Smooth muscle cell (in vitro differentiated cells): ENCODE measurements around the gene VPS13C. TPM values are rescaled to one million over a fixed set of nuclear protein-coding genes. Genes with fewer than 3 reads are reported as not detected.

Experiments used
- DNase-seq: peaks from one replicate; lab custom pipeline; 2025; ENCODE audit not compliant: unreplicated experiment; lab: John Stamatoyannopoulos, UW
- H2AFZ ChIP-seq: fragments of 200-600 bp; sonication (generic); 2 replicates; pipeline ENCODE4 v1.6.0; 2016; ENCODE audit warnings: antibody characterized with exemption, low read depth, mild to moderate bottlenecking
- H3F3A ChIP-seq: fragments of 200-600 bp; sonication (generic); 2 replicates; pipeline ENCODE4 v1.6.0; 2017; ENCODE audit warnings: antibody characterized with exemption, low read depth
- H3K27ac ChIP-seq: fragments of 200-600 bp; sonication (generic); 2 replicates; pipeline ENCODE4 v1.5.1; 2016; ENCODE audit warnings: low read depth, mild to moderate bottlenecking
- H3K27me3 ChIP-seq: fragments of 200-600 bp; sonication (generic); 2 replicates; pipeline ENCODE4 v1.6.1; 2016; ENCODE audit warnings: low read depth, mild to moderate bottlenecking
- H3K36me3 ChIP-seq: fragments of 200-600 bp; sonication (generic); 2 replicates; pipeline ENCODE4 v1.5.1; 2016; ENCODE audit warnings: low read depth
- H3K4me1 ChIP-seq: fragments of 200-600 bp; sonication (generic); 2 replicates; pipeline ENCODE4 v1.5.1; 2016; ENCODE audit warnings: low read depth
- H3K4me2 ChIP-seq: fragments of 200-600 bp; sonication (generic); 2 replicates; pipeline ENCODE4 v1.6.0; 2016; ENCODE audit warnings: mild to moderate bottlenecking
- H3K4me3 ChIP-seq: fragments of 200-600 bp; sonication (generic); 2 replicates; pipeline ENCODE4 v1.5.1; 2016; ENCODE audit warnings: mild to moderate bottlenecking
- H3K79me2 ChIP-seq: fragments of 200-600 bp; sonication (generic); 2 replicates; pipeline ENCODE4 v1.6.0; 2016; ENCODE audit warnings: low read depth, mild to moderate bottlenecking
- H3K9ac ChIP-seq: fragments of 200-600 bp; sonication (generic); 2 replicates; pipeline ENCODE4 v1.6.0; 2016; ENCODE audit warnings: low read depth
- H3K9me3 ChIP-seq: fragments of 200-600 bp; sonication (generic); replicated peaks from 2 replicates; pipeline ENCODE4 v1.5.1; 2016; ENCODE audit warnings: low read depth
- H4K20me1 ChIP-seq: fragments of 200-600 bp; sonication (generic); 2 replicates; pipeline ENCODE4 v1.6.0; 2016; ENCODE audit warnings: low read depth
- CTCF ChIP-seq: fragments of 200-600 bp; sonication (generic); IDR thresholded peaks from 2 replicates; pipeline ENCODE4 v1.5.1; 2017; ENCODE audit warnings: borderline replicate concordance, mild to moderate bottlenecking, antibody characterized with exemption; ENCODE audit not compliant: insufficient read depth, poor library complexity, severe bottlenecking
- WGBS: methylation state at CpG from one replicate; pipeline ENCODE4 v1.1.7; 2016; ENCODE audit warnings: low lambda C conversion rate; 5-methylcytosine and 5-hydroxymethylcytosine counted together
- polyA plus RNA-seq: library from polyadenylated mRNA; unstranded; fragments of >200 nt; fragmentation: Nextera tagmentation; extraction: Ambion mirVana; gene quantifications from 2 replicates; pipeline ENCODE4 v1.2.1, GENCODE V29; 2016
- total RNA-seq: library from RNA; depleted of rRNA; stranded (reverse); fragments of >200 nt; gene quantifications from 2 replicates; pipeline ENCODE4 v1.2.3, GENCODE V29; 2014

The VPS13C gene
- total and polyA plus RNA-seq, 2 experiments from 2014 or later = 2.8 to 33.8 TPM

DNA sequence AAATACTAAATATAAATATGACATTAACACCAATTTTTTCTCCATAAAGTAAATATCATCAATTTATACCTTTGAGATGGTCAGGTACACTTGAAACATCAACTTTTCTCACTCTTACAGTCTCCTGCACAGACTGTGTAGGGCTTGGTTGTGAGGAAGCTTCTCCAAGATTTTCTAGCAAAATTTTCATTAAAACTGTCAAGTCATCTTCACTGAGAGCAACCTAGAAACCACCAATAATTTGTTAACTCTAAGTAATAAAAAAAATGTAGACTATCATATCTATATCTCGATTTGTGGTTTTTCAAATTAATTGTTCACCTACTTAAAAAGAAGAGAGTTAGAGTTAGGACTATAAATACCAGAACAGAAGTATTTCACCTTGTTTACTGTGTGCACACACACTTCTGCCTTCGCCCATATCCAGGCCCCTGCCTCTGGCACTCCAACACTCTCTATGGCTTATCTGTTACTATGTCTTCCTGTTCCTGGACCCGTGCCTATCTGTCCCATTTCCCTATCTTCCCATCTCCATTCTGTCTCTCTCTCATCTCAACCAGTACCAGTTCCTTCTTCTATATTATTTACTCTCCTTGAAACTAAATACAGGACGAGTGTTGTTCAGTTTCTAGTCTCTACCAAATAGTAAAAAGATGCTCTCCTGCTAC, 123.6 kb downstream of the VPS13C start:
- no peak overlapping the region for H3K4me3 ChIP-seq
- H3K4me1 ChIP-seq = no peaks in the 10 kb centered on the region
- 74% methylated on average over 4 of the region's 4 CpGs for WGBS
- H3K27me3 ChIP-seq = no peaks in the 10 kb centered on the region
- H3K9me3 ChIP-seq = no peaks in the 10 kb centered on the region
- no peaks in the 10 kb centered on the region for H3K79me2 ChIP-seq
- H3K36me3 ChIP-seq = no peaks in the 10 kb centered on the region
- no peaks in the 10 kb centered on the region for H3F3A ChIP-seq
- no peak for DNase-seq
- no peak for TF ChIP-seq CTCF
- H3K27ac ChIP-seq = no peak overlapping the region
- no peak overlapping the region for H3K9ac ChIP-seq
- no peak overlapping the region for H2AFZ ChIP-seq
- H3K4me2 ChIP-seq = no peak overlapping the region
- no peaks in the 10 kb centered on the region for H4K20me1 ChIP-seq

GRCh38 chr15:61935493-61935892, 124.8 kb downstream of the VPS13C start:
- no peak overlapping the region for H3K4me3 ChIP-seq
- no peak for TF ChIP-seq CTCF
- no peaks in the 10 kb centered on the region for H4K20me1 ChIP-seq
- 99% methylated on average over 4 of the region's 4 CpGs for WGBS
- H3K4me1 ChIP-seq = no peaks in the 10 kb centered on the region
- H3K4me2 ChIP-seq = no peak overlapping the region
- no peak overlapping the region for H3K27ac ChIP-seq
- no peaks in the 10 kb centered on the region for H3K79me2 ChIP-seq
- DNase-seq = no peak
- H3K27me3 ChIP-seq = no peaks in the 10 kb centered on the region
- no peaks in the 10 kb centered on the region for H3K9me3 ChIP-seq
- peaks cover 4% of the 10 kb centered on the region for H3K36me3 ChIP-seq
- no peak overlapping the region for H2AFZ ChIP-seq
- no peak overlapping the region for H3K9ac ChIP-seq
- H3F3A ChIP-seq = no peaks in the 10 kb centered on the region

- H3K27me3 ChIP-seq = no peaks in the 10 kb centered on the region
These were observed 130.8 kb downstream of the VPS13C start for GRCh38 chr15:61929452-61929851.

More at GRCh38 chr15:61929452-61929851, 130.8 kb downstream of the VPS13C start:
- no peaks in the 10 kb centered on the region for H3K4me1 ChIP-seq
- no peak for DNase-seq
- H3K36me3 ChIP-seq = peaks cover 9% of the 10 kb centered on the region
- no peak overlapping the region for H2AFZ ChIP-seq
- H3K9me3 ChIP-seq = no peaks in the 10 kb centered on the region
- no peaks in the 10 kb centered on the region for H4K20me1 ChIP-seq
- H3F3A ChIP-seq = no peaks in the 10 kb centered on the region
- TF ChIP-seq CTCF = no peak
- no peaks in the 10 kb centered on the region for H3K79me2 ChIP-seq
- no peak overlapping the region for H3K27ac ChIP-seq
- H3K9ac ChIP-seq = no peak overlapping the region
- H3K4me2 ChIP-seq = no peak overlapping the region
- H3K4me3 ChIP-seq = no peak overlapping the region
